Stimulated activated CD4-positive, alpha-beta T cell treated with anti-CD3 and anti-CD28 coated beads, TNF-alpha, amount 100 ng/mL, for 4 hours (primary cell): ENCODE data around the gene POLR1A.

ENCODE experiments used
- DNase-seq, 3 experiments: peaks; one replicate each; pipeline ENCODE4 v3.0.0-alpha.2; 2020; ENCODE audit warnings: low read depth in 3 of 3

POLR1A gene

GRCh38 chr2:86065512-86065911 lies 40.2 kb downstream of the POLR1A start:
- no peak for DNase-seq

- no peak for DNase-seq
These were observed 41.7 kb downstream of the POLR1A start for GRCh38 chr2:86064006-86064405.

GRCh38 chr2:86062043-86062442 lies 43.6 kb downstream of the POLR1A start:
- no peak for DNase-seq

GRCh38 chr2:86056590-86057331 lies 48.9 kb downstream of the POLR1A start:
- DNase-seq = no peak

GRCh38 chr2:86055314-86055713 lies 50.4 kb downstream of the POLR1A start:
- no peak for DNase-seq

GRCh38 chr2:86054535-86055082 lies 51.1 kb downstream of the POLR1A start:
- no peak for DNase-seq

- DNase-seq = no peak
These were observed 52.5 kb downstream of the POLR1A start for GRCh38 chr2:86053166-86053565.

GRCh38 chr2:86052676-86053075 lies 53.0 kb downstream of the POLR1A start:
- DNase-seq = no peak

- DNase-seq = no peak
These were observed 53.4 kb downstream of the POLR1A start for GRCh38 chr2:86052265-86052664.

GRCh38 chr2:86050301-86050700 lies 55.4 kb downstream of the POLR1A start:
- no peak for DNase-seq

GRCh38 chr2:86049529-86049928 lies 56.2 kb downstream of the POLR1A start:
- no peak for DNase-seq

GRCh38 chr2:86048888-86049287 lies 56.8 kb downstream of the POLR1A start:
- no peak for DNase-seq

GRCh38 chr2:86048383-86048701 lies 57.3 kb downstream of the POLR1A start:
- no peak for DNase-seq

GRCh38 chr2:86047575-86048382 lies 57.9 kb downstream of the POLR1A start:
- no peak for DNase-seq

- DNase-seq = no peak
These were observed 60.1 kb downstream of the POLR1A start for GRCh38 chr2:86045541-86045940.

- DNase-seq = no peak
These were observed 61.1 kb downstream of the POLR1A start for GRCh38 chr2:86044614-86045013.

GRCh38 chr2:86044045-86044444 lies 61.6 kb downstream of the POLR1A start:
- no peak for DNase-seq

GRCh38 chr2:86042256-86043168 lies 63.2 kb downstream of the POLR1A start:
- no peak for DNase-seq

- DNase-seq = no peak
These were observed 65.6 kb downstream of the POLR1A start for GRCh38 chr2:86039963-86040655.

GRCh38 chr2:86039178-86039962 lies 66.3 kb downstream of the POLR1A start:
- no peak for DNase-seq
